ENCODE measurements around the gene PADI3. TPM values are rescaled to one million over a fixed set of nuclear protein-coding genes. Genes with fewer than 3 reads are reported as not detected.

Gene PADI3
- total RNA-seq, 4 donors from 2014 or later, result 0.20 to 0.31 TPM; not detected in 2

GRCh38 chr1:17313530-17314309 lies 64.8 kb downstream of the PADI3 start:
- TF ChIP-seq POLR2A (IDR thresholded peaks at IDR 0.05), result no peak
- no peak for TF ChIP-seq EP300 (IDR thresholded peaks at IDR 0.05)
- no peak for TF ChIP-seq POLR2AphosphoS5 (IDR thresholded peaks at IDR 0.05)
- TF ChIP-seq, protein P1, sequence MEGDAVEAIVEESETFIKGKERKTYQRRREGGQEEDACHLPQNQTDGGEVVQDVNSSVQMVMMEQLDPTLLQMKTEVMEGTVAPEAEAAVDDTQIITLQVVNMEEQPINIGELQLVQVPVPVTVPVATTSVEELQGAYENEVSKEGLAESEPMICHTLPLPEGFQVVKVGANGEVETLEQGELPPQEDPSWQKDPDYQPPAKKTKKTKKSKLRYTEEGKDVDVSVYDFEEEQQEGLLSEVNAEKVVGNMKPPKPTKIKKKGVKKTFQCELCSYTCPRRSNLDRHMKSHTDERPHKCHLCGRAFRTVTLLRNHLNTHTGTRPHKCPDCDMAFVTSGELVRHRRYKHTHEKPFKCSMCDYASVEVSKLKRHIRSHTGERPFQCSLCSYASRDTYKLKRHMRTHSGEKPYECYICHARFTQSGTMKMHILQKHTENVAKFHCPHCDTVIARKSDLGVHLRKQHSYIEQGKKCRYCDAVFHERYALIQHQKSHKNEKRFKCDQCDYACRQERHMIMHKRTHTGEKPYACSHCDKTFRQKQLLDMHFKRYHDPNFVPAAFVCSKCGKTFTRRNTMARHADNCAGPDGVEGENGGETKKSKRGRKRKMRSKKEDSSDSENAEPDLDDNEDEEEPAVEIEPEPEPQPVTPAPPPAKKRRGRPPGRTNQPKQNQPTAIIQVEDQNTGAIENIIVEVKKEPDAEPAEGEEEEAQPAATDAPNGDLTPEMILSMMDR (IDR thresholded peaks at IDR 0.05), result no peak
- H3K36me3 ChIP-seq, result no peaks in the 10 kb centered on the region
- peaks cover 81% of the 10 kb centered on the region for H3K27me3 ChIP-seq
- 64 to 79% methylated on average over 5 to 6 of the region's 9 CpGs for WGBS, 2 donors (ENCODE audit: low coverage in 1 of 2)
- H3K9me3 ChIP-seq, result no peaks in the 10 kb centered on the region
- H3K4me1 ChIP-seq, result no peaks in the 10 kb centered on the region
- H3K27ac ChIP-seq, result no peak overlapping the region
- H3K4me3 ChIP-seq, result no peak overlapping the region
- no peak for ATAC-seq

- no CpG with 5 or more reads among the region's 9 CpGs for WGBS, 2 donors (ENCODE audit: low coverage in 1 of 2)
- peaks cover 0 to 3% (median 0%) of the 10 kb centered on the region in 3 donors for H3K9me3 ChIP-seq
- no peaks in the 10 kb centered on the region for H3K4me1 ChIP-seq
- H3K27ac ChIP-seq, result no peak overlapping the region
- H3K27me3 ChIP-seq, result peaks cover 80% of the 10 kb centered on the region
- H3K4me3 ChIP-seq, result no peak overlapping the region
- TF ChIP-seq POLR2AphosphoS5 (IDR thresholded peaks at IDR 0.05) (no peak), EP300 (IDR thresholded peaks at IDR 0.05) (no peak), POLR2A (IDR thresholded peaks at IDR 0.05) (no peak)
- TF ChIP-seq, protein P1 (IDR thresholded peaks at IDR 0.05), result no peak
- ATAC-seq, result no peak
- no peaks in the 10 kb centered on the region for H3K36me3 ChIP-seq
These were observed 65.6 kb downstream of the PADI3 start for GRCh38 chr1:17314491-17314971.

- H3K36me3 ChIP-seq, result no peaks in the 10 kb centered on the region
- H3K9me3 ChIP-seq, result peaks cover 0 to 13% (median 0%) of the 10 kb centered on the region in 3 donors
- peaks cover 69% of the 10 kb centered on the region for H3K27me3 ChIP-seq
- no peak for ATAC-seq
- 30 to 47% methylated on average over 3 to 7 of the region's 7 CpGs for WGBS, 2 donors (ENCODE audit: low coverage in 1 of 2)
- no peaks in the 10 kb centered on the region for H3K4me1 ChIP-seq
- H3K4me3 ChIP-seq, result no peak overlapping the region
- no peak overlapping the region for H3K27ac ChIP-seq
- TF ChIP-seq, protein P1 (IDR thresholded peaks at IDR 0.05), result no peak
- TF ChIP-seq EP300 (IDR thresholded peaks at IDR 0.05), result no peak
- no peak for TF ChIP-seq POLR2A (IDR thresholded peaks at IDR 0.05)
- no peak for TF ChIP-seq POLR2AphosphoS5 (IDR thresholded peaks at IDR 0.05)
These were observed 66.7 kb downstream of the PADI3 start for GRCh38 chr1:17315542-17316130.

GRCh38 chr1:17316704-17317103 lies 67.8 kb downstream of the PADI3 start:
- ATAC-seq, result no peak
- Histone ChIP-seq H3K9me3 (peaks cover 0 to 13% (median 0%) of the 10 kb centered on the region in 3 donors), H3K27me3 (peaks cover 64% of the 10 kb centered on the region), H3K36me3 (no peaks in the 10 kb centered on the region), H3K27ac (no peak overlapping the region), H3K4me3 (no peak overlapping the region), H3K4me1 (no peaks in the 10 kb centered on the region)
- no peak for TF ChIP-seq POLR2AphosphoS5 (IDR thresholded peaks at IDR 0.05)
- no peak for TF ChIP-seq EP300 (IDR thresholded peaks at IDR 0.05)
- TF ChIP-seq POLR2A (IDR thresholded peaks at IDR 0.05), result no peak
- TF ChIP-seq, protein P1 (IDR thresholded peaks at IDR 0.05), result no peak
- WGBS, 2 donors (ENCODE audit: low coverage in 1 of 2), result 82 to 97% methylated on average over 2 to 8 of the region's 9 CpGs
